Thyroid gland (tissue), 4 donors: ENCODE data around the gene EXOC3L4.

Experiments used
- CTCF ChIP-seq, 6 experiments: fragments of 200-600 bp in 3 of 6; fragments of 450-650 bp in 3 of 6; sonication (generic) in 3 of 6; IDR thresholded peaks; one replicate each; pipeline ENCODE4 v1.5.1; 2016 to 2019; ENCODE audit warnings: antibody characterized with exemption in 6 of 6, mild to moderate bottlenecking in 2 of 6, inconsistent platforms in 1 of 6, moderate library complexity in 1 of 6
- POLR2A ChIP-seq, 2 donors: fragments of 450-650 bp; IDR thresholded peaks; one replicate each; pipeline ENCODE4 v1.6.1; 2017; ENCODE audit warnings: antibody characterized with exemption in 2 of 2, mild to moderate bottlenecking in 2 of 2, moderate library complexity in 1 of 2

- TF ChIP-seq CTCF (IDR thresholded peaks at IDR 0.05) (no peak), POLR2A (IDR thresholded peaks at IDR 0.05) (no peak)
Observed at GRCh38 chr14:103142026-103142425, 47.5 kb downstream of the EXOC3L4 start.
